B cell (primary cell): Measurements from ENCODE around the gene WNK2.

Source experiments
- CTCF ChIP-seq: fragments of 200-600 bp; IDR thresholded peaks from one replicate; pipeline ENCODE4 v1.8.0; 2022; ENCODE audit warnings: antibody characterized with exemption, mild to moderate bottlenecking
- EZH2 ChIP-seq: IDR thresholded peaks from 2 replicates; pipeline ENCODE4 v1.6.1; 2012; ENCODE audit warnings: borderline replicate concordance, low read depth, mild to moderate bottlenecking, moderate library complexity, low read length; ENCODE audit not compliant: insufficient read depth, poor library complexity, severe bottlenecking

GRCh38 chr9:93304574-93305496, 120.9 kb downstream of the WNK2 start:
- TF ChIP-seq CTCF (no peak), EZH2 (no peak)
